Cerebellar cortex (tissue), 1 donor: ENCODE measurements around the gene ARHGEF28.

Source experiments
- DNase-seq: peaks from one replicate; pipeline ENCODE4 v3.0.0-alpha.2; 2015; ENCODE audit warnings: low spot score

The ARHGEF28 gene

DNA sequence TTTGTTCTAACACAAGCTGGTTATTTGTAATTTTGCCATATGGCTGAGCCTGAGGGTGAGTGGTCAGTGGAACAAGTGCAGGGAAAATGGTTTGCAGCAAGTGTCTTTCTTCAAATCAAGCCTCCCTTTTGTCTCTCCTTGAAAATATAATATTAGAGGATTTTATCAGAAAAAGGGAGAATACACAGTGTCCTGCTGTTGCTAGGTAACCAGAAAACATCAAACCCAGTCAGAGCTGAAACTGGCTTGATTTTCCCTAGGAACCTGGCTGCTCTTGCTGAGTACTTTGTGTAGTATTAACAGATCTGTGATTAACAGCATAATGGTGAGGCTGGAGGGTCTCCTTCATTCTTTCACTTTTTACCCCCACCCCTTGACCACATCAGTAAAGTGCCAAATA, 314.0 kb downstream of the ARHGEF28 start:
- DNase-seq = peak; percentile 9

DNA sequence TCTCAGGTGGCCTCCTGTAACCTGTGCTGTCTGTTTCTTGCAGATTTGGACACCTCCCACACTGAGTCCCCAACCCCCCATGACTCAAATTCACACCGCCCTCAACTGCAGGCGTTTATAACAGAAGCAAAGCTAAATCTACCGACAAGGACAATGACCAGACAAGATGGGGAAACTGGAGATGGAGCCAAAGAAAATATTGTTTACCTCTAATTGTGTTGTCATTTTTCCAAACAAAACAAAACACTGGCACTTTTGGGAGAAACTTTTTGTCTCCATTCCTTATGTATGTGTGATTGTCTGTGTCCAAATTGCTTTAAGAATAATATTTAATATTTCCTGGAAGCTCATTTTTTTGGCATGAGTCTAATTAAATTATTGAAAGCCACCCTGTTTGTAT, 314.8 kb downstream of the ARHGEF28 start:
- no peak for DNase-seq

DNA sequence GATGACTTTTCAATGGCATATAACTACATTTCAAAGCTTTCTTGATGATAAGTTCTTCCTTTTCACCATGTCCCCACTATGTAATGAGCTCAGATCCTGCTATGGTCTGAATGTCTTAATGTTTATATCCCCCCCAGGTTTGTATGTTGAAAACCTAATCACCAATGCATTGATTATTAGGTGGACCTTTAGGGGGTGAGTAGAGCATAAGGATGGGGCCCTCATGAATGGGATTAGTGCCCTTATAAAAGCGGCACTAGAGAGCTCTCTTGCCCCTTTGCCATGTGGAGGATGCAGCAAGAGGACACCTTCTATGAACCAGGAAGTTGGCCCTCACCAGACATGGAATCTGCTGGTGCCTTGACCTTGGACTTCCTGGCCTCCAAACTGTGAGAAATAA, 316.8 kb downstream of the ARHGEF28 start:
- DNase-seq = no peak

DNA sequence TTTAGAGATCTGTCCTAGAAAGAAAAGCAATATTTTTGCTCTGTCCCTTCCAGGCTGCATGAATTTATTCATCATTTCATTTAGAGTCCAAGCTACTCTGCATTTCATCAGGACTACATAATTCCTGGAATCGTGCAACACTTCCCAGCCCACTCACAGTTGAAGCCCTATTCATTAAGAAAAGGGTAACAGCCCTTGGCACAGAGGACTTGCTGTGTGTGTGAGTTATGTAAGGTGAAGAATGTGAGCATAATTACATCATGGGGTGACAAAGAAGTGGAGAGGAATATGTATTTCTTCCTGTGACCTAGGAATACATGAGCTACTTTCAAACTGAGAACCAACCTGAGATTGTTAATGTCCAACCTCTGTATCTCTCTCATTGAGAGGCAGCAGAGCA, 317.4 kb downstream of the ARHGEF28 start:
- no peak for DNase-seq

DNA sequence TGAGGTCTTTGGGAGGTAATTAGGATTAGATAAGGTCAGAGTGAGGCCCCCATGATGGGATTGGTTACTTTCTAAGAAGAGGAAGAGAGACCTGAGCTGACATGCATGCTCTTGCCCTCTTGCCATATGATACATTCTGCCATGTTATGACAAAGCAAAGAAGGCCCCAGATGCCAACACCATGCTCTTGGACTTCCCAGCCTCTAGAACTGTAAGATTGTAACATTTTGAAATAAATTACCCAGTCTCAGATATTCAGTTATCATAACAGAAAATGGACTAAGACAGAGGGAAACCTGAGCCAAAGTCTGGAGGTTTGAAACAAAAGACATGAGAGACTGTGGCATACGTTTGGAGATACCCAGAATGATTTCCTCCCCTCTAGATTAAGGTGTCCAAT, 318.6 kb downstream of the ARHGEF28 start:
- no peak for DNase-seq

DNA sequence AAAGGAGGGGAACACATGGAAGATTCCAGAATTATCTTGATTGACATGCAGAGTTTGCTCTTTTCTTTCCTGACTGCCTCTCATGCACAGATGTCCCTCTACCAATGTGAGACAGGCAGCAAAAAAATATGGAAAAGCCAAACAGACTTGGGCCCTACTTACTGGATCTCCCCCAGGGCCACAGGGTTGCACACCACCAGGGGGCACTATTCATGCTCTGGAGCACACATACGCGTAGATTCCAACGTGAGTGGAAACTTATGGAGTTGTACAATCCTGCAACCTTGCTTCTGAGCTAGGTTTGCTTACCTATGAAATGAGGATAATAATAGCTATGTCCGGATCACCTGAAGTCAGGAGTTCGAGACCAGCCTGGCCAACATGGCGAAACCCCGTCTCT, 319.5 kb downstream of the ARHGEF28 start:
- DNase-seq = no peak

DNA sequence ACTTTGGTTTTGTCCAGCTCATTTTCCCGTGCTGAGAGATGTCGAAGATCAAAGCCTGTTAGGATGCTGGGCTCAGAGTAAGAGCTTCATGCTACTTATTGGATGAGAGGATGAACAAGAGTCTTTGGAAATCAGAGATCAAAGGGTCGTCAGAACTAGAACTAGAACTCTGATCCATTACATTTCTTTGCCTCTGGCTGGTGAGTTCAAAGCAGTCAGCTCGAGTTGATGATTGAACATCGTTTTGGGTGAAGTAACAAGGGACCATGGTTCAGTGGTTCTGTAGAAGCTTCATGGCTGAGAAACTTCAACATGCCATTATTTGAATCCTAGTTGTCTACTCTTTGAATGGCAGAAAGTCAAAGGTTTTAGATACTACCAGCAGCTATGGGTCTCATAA, 320.3 kb downstream of the ARHGEF28 start:
- no peak for DNase-seq

DNA sequence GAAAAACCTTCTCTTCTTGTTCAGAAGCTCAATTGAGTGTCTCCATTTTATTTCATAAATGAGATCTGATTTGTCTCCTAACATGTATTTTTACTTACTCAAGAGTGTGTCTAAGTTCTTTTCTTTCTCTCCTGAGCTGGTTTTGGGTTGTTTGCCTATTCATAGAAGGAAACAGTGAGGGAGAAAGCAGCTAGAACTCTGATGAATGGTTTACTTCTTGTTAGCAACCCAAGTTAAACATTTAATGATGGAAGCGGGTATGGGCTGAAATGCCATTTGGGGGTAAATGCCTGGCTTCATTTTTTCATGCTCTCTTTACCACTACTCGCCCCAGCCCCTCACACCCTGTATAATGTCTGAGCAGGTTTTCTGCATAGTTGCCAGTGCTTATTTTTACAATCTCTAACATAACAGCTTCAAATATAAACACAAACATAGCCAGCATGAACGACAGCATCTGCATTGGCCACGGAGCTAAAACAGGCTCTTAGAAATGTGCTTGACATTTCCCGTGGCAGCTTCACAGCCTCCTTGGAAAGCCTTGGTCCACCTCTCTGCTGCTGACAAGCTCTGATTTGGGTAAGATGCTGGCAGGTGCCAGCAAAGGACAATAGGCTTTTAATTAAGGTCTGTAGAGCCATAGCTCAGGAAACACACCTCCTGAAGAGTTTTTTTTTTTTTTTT, 321.1 kb downstream of the ARHGEF28 start:
- no peak for DNase-seq

DNA sequence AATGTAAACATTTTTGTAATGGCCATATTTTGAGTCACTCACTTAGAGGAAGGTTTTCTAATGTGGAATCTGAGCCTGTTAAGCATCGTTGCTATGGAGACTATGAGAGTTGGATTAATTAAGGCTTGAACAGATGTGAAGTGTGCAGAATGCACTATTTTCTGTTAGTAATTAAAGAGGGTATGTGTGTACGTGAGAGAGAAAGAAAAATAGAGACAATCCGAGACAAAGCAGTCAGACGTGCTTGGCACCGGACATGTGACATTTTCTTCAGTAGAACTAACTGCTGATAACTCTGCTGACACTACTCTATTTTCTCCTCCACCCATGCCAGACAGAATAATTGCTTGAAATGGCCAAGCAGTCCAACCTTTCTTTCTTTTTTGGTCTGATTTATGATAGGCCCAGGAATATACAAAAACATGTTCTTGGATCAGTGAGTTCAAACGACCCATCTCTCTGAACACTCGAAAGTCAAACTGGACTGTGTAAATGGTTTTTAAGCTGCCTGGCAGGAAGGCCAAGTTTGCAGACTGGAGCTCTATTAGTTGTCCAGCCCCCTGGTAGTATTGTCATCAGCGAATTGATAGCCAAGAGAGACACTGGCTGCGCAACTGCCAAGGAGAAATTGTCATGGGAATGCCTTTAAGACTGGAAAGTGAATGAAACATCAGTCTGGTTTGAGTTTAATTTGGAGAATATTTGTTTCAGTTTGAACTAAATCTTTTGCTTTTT, 322.1 kb downstream of the ARHGEF28 start:
- DNase-seq = no peak

DNA sequence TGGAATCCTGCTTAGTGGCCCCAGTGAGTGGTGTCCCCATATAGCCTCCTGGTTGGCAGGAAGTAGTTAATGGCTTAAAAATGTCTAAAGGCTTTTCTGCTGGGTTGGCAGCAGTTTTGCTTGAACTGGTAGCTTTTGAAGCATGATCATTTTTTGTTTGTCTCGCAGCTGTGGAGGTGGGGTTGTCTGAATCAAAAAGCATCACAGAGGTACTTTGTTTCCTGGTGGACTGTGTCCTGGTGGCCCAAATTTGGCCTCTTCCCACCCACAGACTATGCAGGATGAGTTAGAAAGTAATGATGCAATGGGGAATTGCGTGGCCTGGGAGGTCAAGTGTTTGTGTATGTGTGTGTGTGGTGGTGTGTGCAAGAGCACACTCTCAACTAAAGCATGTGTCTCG, 322.7 kb downstream of the ARHGEF28 start:
- no peak for DNase-seq

DNA sequence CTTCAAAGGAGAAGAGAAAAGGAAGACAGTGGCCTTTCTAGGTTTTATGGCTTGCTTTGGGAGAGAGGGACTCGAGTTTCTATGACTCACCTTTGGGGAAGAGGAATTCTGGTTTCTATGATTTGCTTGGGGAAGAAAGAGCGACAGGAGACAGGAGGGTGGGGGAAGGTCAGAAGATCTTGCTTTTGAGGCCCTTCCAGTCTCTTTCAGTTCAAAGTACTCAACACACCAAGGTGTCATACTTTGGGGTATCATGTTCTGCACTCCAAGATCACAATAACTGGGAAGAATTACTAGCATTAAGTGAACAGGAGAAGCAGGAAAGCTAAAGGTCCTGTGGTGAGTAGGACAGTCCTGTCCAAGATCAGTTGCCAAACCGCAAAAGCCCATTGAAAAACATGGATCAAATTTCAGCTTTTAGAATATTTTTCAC, 324.5 kb downstream of the ARHGEF28 start:
- DNase-seq = no peak

DNA sequence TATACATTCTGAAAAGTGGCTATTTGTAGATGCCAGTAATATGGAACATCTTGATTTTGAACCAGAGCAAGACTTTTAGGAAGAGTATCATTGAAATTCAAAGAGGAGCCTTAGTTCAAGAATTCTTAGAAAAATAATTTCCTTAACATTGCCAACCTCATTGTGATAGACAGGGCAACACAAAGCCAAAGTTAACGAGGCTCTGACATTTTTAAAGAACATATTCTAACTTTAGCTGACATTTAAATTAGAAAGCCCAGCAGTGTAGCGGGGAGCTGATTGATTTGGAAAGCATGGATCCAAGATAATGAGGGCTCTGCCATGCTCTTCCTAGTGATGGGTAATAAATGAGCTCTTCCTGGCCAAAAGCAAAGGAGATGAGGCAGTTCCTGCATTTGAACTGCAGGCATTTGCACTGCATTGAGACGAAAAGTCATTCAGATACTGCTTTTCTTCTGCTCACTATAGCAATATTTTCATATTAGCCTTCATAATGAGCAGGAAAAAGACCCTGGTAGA, 325.0 kb downstream of the ARHGEF28 start:
- no peak for DNase-seq

DNA sequence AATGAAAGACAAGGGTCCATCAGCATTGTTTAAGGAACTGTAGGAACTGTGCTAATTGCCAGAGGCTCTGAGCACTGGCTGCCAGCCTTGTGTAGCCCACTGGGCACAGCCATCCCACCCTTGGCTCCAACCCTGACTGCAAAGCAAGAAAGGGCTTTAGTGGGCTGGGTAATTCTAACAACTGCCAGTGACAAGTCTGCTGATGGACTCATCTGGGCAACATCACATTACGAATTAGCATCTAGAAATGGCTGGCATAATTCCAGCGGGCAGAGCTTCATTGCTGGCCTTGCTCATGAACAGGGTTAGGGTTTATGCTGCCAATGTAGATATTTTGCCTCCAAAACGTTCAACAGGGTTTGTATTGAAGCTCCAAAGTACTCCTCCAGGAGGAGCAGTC, 326.9 kb downstream of the ARHGEF28 start:
- DNase-seq = no peak

DNA sequence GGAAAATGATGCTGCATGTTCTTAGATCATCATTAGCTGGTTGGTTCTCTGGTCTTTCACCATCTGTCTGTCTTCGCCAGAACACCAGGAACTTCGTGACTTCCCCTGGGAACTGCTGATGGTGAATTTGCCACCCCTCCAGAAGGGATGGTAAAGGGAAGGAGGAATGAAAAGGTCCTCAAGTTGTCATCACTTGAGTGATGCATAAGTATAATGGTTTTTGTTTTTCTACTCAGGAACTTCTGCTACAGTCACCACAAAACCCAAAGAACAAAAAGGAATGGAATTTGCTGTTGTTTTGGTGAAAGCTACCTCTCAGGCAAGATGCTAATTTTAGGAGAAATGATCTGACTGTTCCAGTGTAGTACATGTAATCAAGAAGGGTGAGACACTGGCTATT, 328.4 kb downstream of the ARHGEF28 start:
- DNase-seq = no peak

DNA sequence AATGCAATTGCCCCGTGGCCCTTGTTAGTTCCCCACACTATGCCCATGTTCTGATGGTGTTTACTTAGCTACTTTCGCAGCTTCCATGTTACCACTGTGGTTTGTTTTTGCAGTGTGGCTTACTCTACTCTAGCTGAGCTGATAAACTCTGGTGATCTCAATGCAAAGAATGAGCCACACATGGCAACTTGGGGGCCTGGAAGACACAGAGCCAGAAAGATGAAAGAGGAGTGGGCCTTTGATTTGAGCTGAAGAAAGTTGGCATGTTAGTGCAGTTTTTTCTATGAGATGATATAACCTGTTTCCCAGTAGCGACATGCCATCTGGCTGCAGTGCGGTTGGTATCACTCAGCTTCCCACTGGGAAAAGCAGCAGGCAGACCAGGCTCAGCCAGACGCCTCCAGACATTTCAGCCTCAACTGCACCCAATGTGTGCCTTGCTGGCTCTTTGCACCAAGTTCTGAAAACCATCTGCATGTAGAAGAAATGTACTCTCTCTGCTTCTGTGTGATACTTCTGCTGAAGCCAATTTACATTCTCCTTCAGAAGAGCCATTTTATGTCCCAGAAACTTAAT, 329.4 kb downstream of the ARHGEF28 start:
- no peak for DNase-seq

DNA sequence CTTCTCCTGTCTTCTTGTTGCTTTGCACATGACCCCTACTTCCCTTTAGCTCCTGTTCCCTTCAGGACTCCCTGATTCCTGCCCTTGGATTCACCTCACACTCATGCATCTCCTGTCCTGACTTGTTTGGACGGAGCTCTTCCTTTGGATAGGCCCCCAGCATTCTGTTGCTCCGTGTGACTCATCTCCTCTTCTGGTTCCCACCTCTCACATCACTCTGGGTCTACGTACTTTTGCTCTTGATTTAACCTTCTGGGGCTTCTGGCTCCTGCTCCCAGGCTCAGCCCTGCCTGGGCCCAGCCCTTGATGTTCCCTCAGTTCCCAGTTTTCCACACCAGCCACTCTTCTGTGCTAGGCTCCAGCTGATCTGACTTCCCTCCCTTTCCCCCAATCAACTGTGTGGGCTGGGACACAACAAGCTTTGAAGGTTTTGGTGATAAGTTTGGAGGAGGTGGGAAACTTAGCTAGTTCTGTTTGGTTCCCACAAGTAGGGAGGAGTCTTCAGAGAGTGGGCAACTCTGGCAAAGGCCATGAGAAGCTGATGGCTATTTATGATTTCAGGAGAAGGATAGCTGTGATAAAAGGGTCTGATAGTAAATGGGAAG, 331.5 kb downstream of the ARHGEF28 start:
- no peak for DNase-seq

DNA sequence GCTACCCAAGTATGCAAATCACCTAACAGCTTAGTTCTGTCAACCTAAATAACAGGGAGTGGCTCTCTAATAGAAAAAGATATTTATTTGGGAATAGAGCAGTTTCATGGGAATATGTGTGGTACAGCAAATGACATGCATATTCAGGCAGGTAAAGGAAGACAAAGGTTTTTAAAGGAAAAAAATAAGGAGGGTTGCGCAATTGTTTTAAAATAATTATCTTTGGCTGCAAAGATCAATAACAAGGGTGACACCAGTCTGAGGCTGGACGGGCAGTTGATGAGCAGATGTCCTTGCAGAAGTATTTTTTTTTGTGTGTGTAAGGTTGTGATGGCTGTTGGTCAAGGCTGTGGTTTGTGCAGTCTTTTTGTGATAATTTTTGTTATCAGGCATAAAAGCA, 332.0 kb downstream of the ARHGEF28 start:
- DNase-seq = no peak

DNA sequence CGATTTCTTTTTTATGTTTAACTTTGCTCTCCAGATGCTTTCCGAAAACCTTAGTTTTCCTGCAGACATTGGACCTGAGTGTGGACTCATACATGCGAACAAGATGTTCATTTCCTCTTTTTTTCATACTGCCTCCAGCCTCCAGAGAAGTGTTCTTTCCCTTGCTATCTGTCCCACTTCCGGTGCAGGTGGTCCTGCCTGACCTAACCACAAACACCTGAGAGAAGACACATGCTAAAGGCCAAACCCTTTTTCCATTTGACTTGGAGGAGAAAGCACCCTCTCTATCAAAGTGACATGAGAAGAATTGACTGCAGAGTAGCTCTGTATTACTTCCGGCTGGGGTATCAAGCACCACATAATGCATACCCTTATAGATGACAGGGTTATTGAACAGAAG, 334.0 kb downstream of the ARHGEF28 start:
- DNase-seq = no peak

DNA sequence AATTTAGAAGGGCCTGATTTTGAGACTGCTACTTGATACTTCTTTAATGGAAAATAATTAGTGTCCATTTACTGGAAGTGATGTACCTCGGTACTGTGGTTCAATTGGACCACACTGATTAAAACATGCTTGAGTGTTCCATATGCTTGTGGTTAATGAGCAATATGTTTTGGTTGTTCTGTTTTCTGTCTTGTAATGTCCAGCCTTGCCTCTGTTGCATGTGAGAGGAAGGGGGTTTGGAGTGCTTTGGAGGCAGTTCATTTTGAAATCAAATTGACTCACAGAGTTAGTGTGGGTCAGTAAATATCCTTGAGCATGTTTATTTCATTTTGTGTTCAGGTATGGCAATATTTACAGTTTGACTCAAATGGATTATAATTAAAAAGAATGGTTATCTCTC, 334.4 kb downstream of the ARHGEF28 start:
- DNase-seq = no peak

DNA sequence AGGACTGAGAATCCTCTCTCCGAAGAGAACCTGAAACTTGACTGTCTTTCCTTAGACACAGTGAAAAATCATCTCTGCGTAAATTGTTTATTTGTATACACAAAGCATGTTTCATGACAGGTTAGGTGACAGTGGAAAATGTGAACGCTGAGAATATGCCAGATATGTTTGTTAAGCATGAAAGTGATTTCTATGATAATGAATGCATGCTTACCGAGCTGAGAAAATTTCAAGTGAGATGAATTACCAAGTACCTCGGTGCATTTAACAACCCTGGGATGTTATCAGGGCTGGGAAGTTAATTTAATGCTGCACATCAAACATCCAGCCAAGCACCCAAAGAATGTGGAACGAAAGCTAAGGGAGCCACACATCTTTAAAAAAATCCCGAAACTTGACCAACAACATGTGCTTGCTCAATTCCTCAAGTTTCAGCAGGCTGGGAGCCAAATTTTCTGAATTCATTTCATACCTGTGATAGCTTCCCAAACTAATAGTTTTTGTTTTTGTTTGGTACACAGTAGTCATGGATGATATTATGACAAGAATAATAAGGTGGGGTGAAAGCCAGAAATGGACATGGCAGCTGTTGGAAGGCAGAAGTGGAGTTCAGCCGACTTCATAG, 336.9 kb downstream of the ARHGEF28 start:
- DNase-seq = no peak

DNA sequence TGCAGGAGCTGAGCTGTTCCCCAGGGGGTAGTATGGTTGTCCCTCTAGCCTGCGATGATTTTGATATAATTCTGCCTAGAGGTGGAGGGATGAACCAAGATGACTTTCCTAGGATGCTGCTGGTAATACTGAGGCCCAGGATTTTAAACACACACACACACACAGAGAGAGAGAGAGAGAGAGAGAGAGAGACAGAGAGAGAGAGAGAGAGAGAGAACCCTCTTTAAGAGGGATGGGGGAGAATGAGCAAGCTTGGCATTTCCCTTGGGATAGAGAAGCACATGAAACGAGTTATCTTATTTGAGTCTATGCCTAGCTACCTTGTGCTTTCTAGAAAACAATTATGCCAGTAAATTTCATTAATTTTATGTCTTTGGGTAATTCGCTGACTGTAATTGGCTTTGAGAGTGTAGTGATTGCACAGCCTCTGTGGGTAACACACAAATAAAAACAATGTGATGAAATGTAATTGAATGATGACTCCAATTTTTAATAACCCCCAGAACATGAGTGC, 338.4 kb downstream of the ARHGEF28 start:
- no peak for DNase-seq

DNA sequence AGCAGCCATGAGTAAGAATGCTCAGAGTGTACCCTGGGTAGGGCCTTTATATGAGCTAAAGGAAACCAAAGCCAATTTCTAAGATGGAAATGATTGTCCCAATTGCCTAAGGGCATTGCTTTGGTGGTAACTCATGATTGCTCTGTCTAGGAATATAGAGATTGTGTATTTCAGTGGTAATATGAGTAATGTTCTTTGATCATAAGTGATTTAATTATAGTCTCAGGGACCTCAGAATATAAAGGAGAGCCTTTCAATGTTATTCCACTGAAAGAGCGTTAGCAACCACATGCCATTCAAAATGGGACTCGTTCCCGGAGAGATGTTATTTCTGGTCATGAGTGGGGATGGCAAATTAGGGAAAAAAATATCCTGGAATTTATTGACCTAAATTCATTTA, 340.5 kb downstream of the ARHGEF28 start:
- DNase-seq = no peak
